Islet precursor cell (in vitro differentiated cells): ENCODE results near the gene NTN1.
"Not testable (repeated sequence)": the region's sequence is repeated elsewhere in the genome, so short reads cannot be mapped to it uniquely, and the experiment has no call there.

Experiments used
- DNase-seq: peaks from one replicate; pipeline ENCODE4 v3.0.0-alpha.2; 2018

NTN1 gene

DNA sequence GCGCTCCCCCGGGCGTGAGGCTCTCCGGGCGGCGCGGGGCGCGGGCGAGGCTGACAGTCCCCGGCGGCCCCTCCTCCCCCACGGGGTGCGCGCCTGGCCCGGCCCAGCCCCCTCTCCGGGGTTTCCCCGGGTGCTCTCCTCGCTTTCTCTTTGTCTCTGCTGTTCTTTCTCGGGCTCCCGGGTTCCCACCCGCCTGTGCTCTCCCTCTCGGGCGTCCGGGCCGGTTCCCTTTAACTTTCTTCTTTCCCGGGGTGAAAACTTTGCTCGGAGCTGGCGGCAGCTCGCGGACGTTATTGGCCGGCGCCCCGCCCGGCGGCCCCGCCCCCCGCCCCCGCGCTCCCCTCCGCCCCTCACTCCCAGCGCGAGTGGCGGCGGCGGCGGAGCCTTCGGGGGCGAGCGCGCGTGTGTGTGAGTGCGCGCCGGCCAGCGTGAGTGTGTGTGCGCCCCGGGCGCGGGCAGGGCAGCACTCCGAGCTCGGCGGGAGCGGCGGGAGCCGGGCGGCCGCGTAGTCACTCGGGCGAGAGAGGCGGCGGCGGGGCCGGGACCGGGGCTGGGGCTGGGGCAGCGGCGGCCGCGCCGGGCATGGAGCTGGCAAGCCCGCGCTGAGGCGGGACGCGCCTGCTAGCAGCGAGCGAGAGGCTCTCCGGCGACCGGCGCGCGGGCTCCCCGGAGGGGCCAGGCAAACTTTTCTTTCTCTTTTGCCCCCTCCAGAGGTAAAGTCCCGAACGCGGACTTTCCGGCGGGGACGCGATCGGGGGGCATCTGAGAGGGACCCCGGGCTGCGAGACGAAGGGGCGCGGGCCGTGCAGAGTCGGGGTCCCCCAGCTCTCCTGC is at the start of gene NTN1:
NTN1 (plus strand) TSS at position 353 of the 834 bp plus-strand sequence. CDS start 864 bp downstream, outside the sequence.
- peak; percentile 80 for DNase-seq

DNA sequence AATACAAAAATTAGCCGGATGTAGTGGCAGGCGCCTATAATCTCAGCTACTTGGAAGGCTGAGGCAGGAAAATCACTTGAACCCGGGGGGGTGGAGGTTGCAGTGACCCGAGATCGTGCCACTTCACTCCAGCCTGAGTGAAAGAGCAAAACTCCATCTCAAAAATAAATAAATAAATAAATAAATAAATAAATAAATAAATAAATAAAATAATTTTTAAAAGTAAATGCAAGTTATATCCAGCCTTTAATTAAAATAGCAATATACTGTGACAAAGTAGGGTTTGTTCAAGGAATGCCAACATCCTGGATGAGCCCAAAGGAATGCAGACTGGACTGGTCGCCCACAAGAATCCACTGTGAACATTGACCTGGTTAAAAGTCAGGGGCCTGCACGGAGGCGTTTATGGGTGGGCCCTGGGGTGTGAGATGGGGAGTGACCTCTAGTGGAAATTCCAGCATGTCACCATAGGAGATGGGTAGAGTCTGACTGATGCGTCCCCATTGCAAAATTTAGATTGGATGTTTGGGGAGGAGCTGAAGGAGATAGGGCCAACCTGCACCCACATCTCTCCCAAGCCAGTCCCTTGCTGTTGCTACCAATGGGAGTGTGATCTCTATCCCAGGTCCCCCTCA is 46.1 kb upstream of the NTN1 start:
- DNase-seq, result peak; percentile 54

DNA sequence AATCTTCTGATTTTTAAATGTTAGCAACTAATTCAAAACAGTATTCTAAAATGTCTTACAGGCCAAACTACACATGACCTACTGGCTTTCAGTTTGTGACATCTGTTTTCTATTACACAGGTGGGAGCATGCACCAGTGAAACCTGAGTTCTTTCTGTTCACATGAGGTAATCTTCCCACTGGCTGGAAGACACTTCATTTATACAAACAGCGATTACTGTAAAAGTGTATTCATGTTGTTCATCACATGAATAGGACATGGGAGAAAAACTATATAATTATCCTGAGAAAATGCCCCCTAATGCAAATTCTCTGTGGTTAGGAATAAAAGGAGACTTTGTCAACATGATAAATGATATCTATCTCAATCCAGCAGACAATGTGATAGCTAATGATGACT is 44.7 kb upstream of the NTN1 start:
- no peak for DNase-seq

DNA sequence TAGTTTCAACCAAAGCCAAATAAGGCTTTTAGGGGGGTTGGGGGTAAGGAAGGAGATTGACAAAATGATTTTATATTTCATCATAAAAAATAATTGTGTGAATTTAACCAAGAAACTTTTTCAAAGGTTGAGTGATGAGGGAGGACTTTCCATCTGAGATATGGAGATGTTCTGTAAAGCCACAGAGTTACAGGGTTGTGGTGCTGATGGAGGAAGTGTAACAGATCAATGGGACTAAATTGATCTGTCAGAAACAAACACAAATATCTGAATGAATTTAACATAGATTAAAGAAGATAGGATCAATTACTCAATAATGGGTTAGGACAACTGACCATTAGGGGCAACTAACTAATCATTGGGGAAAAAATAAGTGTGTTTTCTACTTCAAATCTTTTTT is 41.6 kb upstream of the NTN1 start:
- DNase-seq, result no peak

DNA sequence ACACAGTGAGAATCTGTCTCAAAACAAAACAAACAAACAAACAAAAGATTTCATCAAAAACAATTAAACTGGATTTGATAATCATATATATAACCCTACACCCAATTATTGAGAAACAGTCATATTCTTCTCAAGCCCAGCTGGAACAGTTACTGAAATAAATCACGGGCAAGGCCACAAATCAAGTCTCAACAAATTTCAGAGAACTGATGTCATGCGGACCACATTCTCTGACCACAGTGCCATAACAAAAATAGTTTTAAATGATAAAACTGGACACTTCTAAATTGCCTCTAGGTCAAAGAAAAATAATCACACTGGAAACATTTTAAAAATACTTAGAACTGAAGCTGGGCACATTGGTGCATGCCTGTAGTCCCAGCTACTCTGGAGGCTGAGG is 39.9 kb upstream of the NTN1 start:
- DNase-seq, result no peak

DNA sequence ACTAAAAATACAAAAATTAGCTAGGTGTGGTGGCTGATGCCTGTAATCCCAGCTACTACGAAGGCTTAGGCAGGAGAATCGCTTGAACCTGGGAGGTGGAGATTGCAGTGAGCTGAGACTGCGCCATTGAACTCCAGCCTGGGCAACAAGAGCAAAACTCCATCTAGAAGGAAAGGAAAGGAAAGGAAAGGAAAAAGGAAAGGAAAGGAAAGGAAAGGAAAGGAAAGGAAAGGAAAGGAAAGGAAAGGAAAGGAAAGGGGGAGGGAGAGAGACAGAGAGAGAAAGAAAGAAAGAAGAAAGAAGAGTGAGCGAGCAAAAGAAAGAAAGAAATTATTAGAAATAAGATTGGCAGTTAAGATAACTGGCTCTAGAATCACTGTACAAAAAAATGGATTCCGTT is 37.1 kb upstream of the NTN1 start:
- DNase-seq, result not testable (repeated sequence)

DNA sequence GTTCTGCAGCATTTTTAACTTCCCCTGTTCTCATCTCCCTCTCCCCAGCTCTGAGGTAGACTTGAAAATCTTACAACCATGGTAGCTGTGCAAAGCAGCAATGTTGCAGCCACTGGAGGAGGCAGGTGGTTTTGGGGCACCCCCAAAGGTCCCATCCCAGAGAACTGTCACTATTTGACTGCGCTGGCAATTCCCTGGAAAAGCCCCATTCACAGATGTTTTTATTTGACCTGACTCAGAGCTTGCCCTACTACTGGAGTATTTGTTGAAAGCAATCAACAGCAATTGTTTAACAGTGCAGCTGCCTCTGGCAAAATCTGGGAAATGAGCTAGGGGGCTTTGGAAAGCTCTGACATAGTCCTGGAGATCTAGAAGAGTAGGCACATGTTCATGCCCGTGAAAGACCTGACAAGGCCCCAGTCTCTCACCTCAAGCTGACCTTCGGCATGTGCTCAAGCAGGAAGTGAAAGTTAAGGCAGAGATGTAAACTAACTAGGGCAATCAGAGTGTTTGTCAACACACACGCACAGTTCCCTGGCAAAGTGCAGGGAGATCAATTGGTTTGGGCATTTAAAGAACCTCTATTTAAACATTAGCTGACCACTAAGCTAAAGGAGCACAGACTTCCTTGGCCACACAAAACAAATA is 36.1 kb upstream of the NTN1 start:
- no peak for DNase-seq

DNA sequence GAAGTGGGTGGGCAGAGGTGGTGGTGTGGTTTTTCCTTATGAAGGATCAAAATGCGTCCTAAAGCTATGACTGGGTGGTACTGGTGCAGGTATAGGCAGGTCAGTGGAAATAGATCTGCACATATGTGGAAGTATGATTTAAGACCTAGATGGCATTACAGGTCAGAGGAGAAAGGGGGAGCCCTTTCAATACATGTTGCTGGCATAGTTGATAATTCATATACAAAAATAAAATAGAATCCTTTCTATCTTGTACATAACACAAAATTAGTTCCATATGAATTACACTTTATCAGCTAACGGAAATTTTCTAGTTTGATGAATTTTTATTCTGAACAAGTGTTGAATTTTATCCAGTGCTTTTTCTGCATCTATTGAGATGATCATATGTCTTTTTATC is 35.0 kb upstream of the NTN1 start:
- no peak for DNase-seq

DNA sequence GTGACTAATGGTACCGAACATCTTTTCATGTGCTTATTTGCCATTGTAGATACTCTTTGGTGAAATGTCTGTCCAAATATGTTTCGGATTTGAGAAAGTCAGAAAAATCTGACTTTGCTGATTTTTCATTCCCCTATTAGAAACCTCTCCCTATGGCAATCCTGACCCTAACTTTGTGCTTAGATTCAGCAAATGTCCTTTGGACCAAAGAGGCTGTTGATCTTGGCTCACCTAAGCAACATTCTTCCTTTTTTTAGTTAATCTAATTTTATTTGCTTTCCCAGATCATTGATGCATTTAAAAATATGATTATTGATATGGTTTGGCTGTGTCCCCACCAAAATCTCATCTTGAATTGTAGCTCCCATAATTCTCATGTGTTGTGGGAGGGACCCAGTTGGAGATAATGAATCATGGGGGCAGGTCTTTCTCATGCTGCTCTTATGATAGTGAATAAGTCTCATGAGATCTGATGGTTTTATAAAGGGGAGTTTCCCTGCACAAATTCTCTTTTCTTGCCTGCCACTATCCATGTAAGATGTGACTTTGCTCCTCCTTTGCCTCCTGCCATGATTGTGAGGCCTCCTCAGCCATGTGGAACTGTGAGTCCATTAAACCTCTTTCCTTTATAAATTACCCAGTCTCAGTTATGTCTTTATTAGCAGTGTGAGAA is 32.9 kb upstream of the NTN1 start:
- not testable (repeated sequence) for DNase-seq

DNA sequence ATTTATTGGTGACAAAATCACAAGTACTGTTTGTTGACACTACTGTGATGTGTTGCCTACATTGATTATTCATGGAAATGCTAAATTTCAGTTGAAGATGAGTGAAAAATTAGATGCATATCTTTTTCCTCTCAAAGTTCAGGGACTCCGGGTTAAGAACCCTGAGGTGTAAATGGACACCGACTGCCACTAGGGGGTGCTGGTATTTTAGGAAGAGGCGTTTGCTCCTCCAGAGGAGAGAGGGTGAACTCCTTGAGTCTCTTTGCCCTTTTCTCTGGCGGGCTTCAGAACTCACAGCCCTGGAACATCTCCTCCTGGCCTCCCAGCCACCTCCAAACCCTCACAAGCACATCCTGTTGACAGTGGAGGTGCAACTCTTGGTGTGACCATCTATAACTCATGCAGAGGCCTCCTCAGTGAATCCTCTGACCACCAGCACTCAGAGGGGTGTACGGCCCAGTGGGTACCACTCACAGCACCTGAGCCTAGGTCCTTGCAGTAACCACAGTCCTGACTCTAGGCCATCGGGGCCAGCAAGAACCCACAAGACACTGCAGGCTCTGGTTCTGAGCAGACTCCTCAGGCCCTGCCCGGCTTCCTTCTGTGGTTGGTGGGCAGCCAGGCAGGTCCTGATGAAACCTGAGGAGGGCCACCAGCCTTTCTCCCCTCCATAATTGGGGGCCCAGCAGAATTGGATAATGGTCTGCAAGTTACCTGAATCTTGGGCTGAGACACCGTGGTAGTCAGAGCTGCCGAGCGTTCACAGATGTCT is 29.6 kb upstream of the NTN1 start:
- peak; percentile 85 for DNase-seq

DNA sequence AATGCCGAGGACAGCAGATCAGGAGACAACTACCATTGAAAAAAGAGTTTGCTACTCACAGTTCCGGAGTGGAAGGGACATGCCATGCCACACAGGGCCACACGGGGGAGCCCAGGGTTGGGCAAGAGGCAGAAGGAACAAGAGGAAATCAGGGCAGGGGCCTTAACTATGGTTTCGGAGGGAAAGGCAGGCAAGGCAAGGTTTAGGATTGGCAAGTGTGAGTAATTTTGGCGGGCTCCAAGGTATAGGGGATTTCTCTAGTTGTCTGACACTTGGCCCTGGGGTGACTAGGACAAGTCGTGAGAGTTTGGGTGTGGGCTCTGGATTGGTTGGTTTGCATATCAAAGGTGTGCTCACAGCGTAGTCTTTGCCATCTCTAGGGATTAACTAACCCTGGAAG is 27.0 kb upstream of the NTN1 start:
- peak; percentile 90 for DNase-seq

DNA sequence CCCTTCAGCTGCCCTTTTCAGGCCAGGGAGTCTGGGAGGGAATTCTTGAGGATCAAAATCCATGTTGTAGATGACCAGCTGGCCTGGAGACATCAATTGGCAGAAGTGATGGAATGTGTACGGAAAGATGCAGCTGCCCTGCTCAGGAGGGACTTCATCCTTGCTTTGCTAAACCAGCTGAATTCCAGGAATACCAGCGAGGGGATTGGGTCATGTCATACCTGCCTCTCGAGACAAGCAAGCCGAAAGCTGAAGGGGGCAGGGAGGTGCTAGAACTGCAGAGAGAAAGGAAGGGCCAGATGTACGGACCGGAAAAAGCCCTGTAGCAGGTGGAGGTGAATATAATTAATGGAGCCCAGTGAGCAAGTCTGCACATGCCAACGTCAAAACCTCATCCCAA is 25.6 kb upstream of the NTN1 start:
- peak; percentile 90 for DNase-seq

DNA sequence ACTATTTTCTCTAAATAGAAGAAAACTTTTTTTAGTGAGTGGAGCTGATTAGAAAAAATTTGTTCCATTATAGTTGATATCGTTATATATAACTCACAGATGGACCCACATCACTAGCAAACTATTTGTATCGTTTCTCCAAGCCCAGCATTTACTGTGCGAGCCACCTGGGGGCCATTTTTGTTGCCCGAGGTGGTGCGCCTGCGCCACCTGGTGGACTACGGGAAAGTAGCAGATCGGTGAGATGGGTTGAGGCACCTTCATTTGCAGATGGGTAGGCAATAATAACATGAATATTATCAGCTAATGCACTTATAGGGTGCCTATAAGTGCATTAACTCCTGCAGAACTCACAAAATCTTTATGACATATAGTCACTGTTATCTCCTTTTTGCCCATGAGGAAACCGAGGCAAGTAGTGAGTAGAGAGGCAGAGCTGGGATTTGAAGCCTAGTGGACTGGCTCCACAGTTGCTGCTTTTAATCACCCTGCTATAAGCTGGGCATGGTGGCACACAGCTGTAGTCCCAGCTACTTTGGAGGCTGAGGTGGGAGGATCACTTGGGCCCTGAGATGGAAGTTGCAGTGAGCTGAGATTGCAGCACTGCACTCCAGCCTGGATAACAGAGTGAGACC is 23.2 kb upstream of the NTN1 start:
- DNase-seq, result peak; percentile 86

DNA sequence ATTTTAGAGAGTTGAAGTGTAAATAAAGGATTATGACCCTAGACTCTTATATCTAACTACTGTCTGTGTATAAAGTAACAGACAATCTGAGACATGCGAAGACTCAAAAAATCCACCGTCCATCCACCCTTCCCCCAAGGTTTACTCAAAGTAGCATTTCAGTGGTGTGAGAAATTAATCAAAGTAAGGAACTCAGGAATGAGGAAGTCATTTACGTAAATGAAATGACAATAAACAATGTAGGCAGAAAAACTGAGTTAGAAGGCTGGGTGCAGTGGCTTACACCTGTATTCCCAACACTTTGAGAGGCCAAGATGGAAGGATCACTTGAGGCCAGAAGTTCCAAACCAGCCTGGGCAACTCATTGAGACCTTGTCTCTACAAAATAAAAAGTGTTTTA is 19.8 kb upstream of the NTN1 start:
- DNase-seq, result no peak

DNA sequence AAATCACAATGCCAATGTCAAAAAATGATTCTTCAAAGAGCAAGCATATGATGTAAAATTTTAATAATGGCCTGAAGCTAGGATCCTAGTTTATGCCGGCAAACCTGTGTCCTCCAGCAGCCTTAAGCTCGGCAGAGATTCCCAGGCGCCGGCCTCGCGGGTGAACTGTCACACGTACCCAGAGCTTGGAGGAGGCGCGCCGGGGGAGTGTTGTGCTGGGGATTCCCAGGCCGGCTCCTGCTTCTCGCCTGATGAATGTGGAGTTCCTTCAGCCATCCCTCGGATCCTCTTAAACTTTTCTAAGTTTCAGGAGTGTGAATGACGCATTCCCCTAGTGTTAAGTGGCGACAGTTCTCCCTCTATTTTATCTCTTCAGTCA is 19.1 kb upstream of the NTN1 start:
- peak; percentile 67 for DNase-seq

DNA sequence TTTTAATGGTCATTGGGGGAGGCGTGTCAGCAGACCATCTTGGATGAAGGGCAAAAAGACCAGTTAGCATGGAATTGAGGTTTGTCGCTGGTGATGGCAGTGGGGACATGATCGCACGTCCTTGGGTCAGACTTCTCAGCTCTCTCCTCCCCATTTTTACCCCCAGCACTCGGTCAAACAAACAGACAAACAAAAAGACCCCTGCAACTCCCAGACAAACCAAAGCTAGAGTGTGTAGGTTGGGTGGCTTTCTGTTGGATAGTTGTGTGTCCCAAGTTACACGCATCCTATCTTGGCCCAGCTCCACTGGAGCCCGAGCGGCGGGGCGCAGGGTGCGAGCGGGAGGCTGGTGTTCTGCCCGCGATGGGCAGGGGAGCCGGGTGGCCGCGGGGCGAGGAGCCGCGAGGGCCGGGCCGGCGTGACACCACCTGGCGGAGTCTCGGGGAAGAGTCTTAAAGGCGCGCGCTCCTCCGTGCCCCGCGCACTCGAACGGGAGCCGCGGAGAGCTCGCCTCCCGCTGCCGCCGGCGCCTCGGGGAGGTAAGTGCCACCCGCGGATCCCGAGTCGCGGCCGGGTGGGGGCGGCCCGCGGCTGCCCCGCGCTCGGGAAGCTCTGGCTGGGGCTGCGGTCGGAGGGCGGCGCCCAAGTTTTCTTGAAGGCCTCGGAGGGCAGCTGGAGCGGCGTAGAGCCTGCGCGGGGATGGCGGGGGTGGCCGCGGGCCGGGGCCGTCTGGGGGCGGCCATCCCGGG is 18.5 kb upstream of the NTN1 start:
- DNase-seq, result peak; percentile 80

DNA sequence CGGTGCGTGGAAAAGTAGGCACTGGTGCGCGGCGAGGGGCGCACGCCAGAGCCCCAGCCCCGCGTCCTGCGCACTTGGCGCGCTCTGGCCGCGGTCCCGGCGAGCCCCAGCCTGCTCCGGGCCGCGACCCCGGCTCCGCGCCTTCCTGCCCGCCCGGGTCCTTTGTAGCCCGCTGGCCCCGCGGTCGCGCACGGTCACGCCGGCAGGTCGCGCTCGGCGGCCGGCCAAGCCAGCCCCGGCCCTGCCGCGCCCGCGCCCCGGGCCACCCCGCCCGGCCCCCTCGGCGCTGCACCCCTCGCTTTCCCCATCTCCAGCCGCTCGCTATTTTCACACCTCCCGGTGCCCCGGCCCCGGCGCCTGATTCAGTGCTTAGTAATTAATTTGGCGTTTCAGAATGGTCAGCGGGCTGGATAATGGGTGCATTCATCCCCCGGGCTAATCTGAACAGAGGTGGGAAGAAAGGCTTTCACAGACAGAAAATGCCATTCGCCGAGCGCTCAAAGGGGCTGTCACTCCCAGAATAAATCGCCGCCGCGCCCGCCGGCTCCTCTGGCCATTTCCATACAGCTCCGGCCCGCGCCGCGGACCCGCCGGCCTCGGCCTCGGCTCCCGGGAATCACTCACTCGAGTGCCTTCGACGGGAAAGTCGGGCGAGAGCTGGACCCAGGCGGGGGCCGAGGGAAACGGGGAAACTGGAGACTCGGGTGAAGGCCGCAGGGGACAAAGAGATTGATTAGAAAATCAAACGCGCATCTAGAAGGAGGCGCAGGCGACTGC is 17.8 kb upstream of the NTN1 start:
- peak; percentile 75 for DNase-seq

DNA sequence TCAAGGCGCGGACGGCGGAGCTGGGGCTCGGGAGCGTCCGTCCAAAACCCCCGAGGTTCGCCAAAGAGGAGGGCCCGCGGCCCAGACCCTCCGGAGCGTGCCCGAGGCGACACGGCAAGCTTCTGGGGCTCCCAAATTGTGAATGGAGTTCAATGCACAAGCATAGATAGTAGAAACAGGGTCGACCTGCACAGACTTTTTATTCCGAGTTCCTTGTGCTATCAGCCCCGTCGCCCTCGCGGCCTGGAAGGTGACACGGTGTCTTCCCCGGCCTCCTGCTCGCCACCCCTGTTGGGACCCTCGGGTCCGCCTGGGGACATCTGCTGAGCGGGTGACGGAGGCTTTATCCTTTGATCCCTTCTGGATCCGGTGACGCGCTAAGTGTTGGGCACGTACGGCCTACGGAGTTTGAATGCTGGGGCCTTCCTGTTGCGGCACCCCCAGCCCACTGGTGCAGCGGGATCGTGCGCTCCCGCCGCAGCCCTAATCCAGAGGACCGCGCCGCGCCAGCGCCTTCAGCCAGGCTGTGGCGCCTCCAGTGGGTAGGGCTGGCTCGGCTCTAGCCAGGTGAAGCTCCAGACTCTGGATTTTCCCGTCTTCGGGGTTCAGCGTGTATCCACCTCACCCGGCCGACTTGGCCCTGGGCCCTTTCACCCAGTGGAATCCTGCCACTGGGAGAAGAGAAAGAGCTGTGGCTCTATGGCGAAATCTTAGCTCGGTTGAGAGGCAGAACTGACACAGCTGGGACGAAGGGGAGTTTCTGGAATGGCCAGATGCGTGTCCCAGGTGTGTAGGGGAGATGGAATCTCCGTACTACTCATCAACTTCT is 17.0 kb upstream of the NTN1 start:
- DNase-seq, result peak; percentile 66

DNA sequence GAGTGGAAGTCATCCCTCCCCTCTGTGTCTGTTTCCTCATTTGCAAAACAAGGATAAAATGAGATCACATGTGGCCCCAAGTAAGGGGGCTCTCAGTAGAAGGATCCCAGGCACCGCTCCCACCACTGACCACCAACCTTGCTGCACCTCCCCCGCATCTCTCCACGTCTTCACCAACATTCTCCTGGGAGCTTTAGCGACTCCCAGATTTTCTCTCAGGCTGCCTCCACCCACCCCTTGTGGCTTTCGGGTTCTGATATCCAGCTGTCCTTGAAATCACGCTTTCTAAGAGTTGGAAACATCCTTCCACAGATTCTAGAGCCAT is 16.4 kb upstream of the NTN1 start:
- DNase-seq, result no peak
